K562 (cell line): ENCODE results near the gene SCYL1. TPM values are rescaled to one million over a fixed set of nuclear protein-coding genes. Genes with fewer than 3 reads are reported as not detected.

Experiments used
- CBX2 ChIP-seq: fragments of 200-600 bp; sonication (generic); IDR thresholded peaks from one replicate; pipeline ENCODE4 v1.6.1; 2012; ENCODE audit warnings: mild to moderate bottlenecking, low read length, inconsistent platforms; ENCODE audit not compliant: insufficient read depth, poor library complexity, severe bottlenecking
- KDM5B ChIP-seq: fragments of 200-600 bp; sonication (generic); IDR thresholded peaks from 2 replicates; pipeline ENCODE4 v1.6.1; 2012; ENCODE audit warnings: low read depth, mild to moderate bottlenecking, moderate library complexity, low read length, control low read depth, inconsistent platforms; ENCODE audit not compliant: insufficient replicate concordance
- LEF1 ChIP-seq: fragments of 450-650 bp; IDR thresholded peaks from 2 replicates; pipeline ENCODE4 v1.6.1; 2016; ENCODE audit warnings: mild to moderate bottlenecking
- MITF ChIP-seq: IDR thresholded peaks from 2 replicates; pipeline ENCODE4 v1.6.1; 2014; ENCODE audit warnings: antibody characterized with exemption
- MYC ChIP-seq, 2 experiments: fragments of 250-450 bp in 1 of 2; sonication (Bioruptor Pico) in 1 of 2; IDR thresholded peaks; 2 replicates each; pipeline versions ENCODE4 v1.5.1 to v1.6.1; 2012 to 2021; ENCODE audit warnings: low read depth in 2 of 2, borderline replicate concordance in 1 of 2, improper control_type of control experiment in 1 of 2, low read length in 1 of 2, mild to moderate bottlenecking in 1 of 2, moderate library complexity in 1 of 2
- PKNOX1 ChIP-seq: fragments of 450-650 bp; IDR thresholded peaks from 2 replicates; pipeline ENCODE4 v1.6.1; 2016
- RERE ChIP-seq: sonication (generic); formaldehyde crosslinking; IDR thresholded peaks from 2 replicates; pipeline ENCODE4 v1.8.0; 2023; ENCODE audit warnings: missing genetic modification reagents, mild to moderate bottlenecking, borderline replicate concordance
- SFPQ ChIP-seq: fragments of 200-400 bp; formaldehyde crosslinking; IDR thresholded peaks from 2 replicates; pipeline ENCODE4 v1.6.1; 2017; ENCODE audit warnings: mild to moderate bottlenecking, low read depth, low read length, moderate library complexity
- ZNF232 ChIP-seq: sonication (generic); formaldehyde crosslinking; IDR thresholded peaks from 2 replicates; pipeline ENCODE4 v1.8.0; 2022; ENCODE audit warnings: mild to moderate bottlenecking, missing genetic modification reagents
- ZNF316 ChIP-seq: fragments of 450-650 bp; IDR thresholded peaks from 2 replicates; pipeline ENCODE4 v1.6.1; 2016
- ZNF511 ChIP-seq: sonication (generic); formaldehyde crosslinking; IDR thresholded peaks from 2 replicates; pipeline ENCODE4 v1.8.0; 2022; ENCODE audit warnings: mild to moderate bottlenecking, missing genetic modification reagents
- ZNF740 ChIP-seq, 3 experiments: fragments of 200-800 bp in 1 of 3; sonication (Bioruptor generic) in 1 of 3; sonication (generic) in 1 of 3; formaldehyde crosslinking in 1 of 3; IDR thresholded peaks; 2 replicates each; pipeline versions ENCODE4 v1.6.1 to v1.8.0; 2016 to 2022; ENCODE audit warnings: mild to moderate bottlenecking in 2 of 3, missing compliant biosample characterization in 2 of 3, missing genetic modification characterization in 2 of 3, missing genetic modification reagents in 1 of 3
- polyA plus RNA-seq, 8 experiments: library from polyadenylated mRNA; depleted of rRNA in 4 of 8; stranded (reverse) in 5 of 8; unstranded in 3 of 8; fragments of >200 nt; fragmentation: Nextera tagmentation in 2 of 8; fragmentation: Illumina TruSeq in 1 of 8; extraction: Ambion mirVana in 2 of 8; extraction: Trizol in 1 of 8; gene quantifications; 2 replicates each; pipeline versions ENCODE4 v1.2.1 to v1.2.3, GENCODE V29; 2011 to 2014; ENCODE audit warnings: inconsistent platforms in 1 of 8, missing spikeins in 1 of 8
- total RNA-seq, 7 experiments: library from RNA; depleted of rRNA in 6 of 7; stranded (reverse); fragments of >200 nt in 6 of 7; fragmentation: Illumina TruSeq in 2 of 7; extraction: Trizol in 2 of 7; gene quantifications; 2 replicates each; pipeline versions ENCODE4 v1.2.1 to v1.2.3, GENCODE V29; 2011 to 2021; ENCODE audit warnings: low replicate concordance in 1 of 7

Gene SCYL1
- total and polyA plus RNA-seq, 9 of the 15 experiments (the other 6 are each of a cell fraction or from before 2014, with no cell fraction given): 1.9 to 145 (median 57.6) TPM

GRCh38 chr11:65574811-65575567, 50.1 kb downstream of the SCYL1 start (continued):
- TF ChIP-seq RERE (CRISPR knock-in tag) (no peak), SFPQ (no peak), MYC (IDR thresholded peaks at IDR 0.05; ENCODE audit: low read depth, low read length) (peak; percentile 59; the same call in 1 of the 2 replicates), MYC (CRISPR knock-in tag; IDR thresholded peaks at IDR 0.05; ENCODE audit: borderline replicate concordance, low read depth) (no peak), ZNF316 (no peak), ZNF232 (CRISPR knock-in tag) (no peak), ZNF511 (CRISPR knock-in tag) (no peak), MITF (peak; percentile 65; the same call in 1 of the 2 replicates), KDM5B (peak; percentile 39), LEF1 (0 out of 2 replicates have a peak, but pooled peaks have one; percentile 51), PKNOX1 (peak; percentile 33; the same call in 1 of the 2 replicates), ZNF740 (CRISPR knock-in tag; IDR thresholded peaks at IDR 0.05) (no peak), ZNF740 (tag; IDR thresholded peaks at IDR 0.05) (no peak), CBX2 (no peak)
